ENCODE data around the gene SDK2.
"Not testable (repeated sequence)": the region's sequence is repeated elsewhere in the genome, so short reads cannot be mapped to it uniquely, and the experiment has no call there.

The SDK2 gene

DNA sequence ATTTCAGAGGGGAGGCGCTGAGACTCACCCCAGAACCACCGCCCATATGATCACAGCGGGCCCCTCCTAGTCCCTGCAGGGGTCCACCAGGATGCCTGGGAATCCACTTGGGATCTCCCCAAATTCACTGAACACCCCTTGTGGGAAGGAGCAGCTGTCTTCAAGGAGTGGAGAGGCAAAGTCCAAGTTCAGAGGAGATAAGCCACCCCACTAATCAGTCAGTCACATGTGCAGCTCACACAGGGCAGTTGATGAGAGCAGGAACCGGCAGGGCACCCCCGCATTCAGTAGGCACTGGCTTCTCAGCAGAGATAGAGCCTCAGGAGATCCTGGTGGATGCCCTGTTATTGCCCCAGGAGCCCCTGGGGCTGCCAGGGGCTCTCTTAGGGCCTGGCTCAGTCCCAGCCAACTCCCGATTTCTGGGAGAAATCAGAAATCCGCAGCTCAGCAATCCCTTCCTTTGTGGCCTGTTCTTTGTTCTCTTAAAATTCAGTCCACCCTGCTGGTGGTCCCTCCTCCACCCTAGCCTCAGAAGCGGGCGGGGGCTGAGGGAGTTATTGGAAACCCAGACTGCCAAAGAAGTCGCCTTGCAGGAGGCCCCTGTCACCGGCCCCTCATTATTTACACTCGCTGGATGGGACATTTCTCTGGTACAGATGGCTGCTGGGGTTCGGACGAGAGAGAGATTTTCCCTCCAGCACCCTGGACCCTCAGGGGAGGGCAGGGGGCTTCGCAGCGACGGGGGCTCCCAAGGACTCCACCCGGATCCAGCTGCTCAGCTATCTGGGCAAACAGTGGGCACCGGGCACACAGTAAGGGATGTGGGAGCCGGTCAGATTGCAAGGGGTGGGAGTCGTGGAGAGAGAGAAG, 334.3 kb downstream of the SDK2 start:
- DNase-seq = no peak

- not testable (repeated sequence) for DNase-seq
Observed at GRCh38 chr17:73308959-73309358, 335.3 kb downstream of the SDK2 start.

DNA sequence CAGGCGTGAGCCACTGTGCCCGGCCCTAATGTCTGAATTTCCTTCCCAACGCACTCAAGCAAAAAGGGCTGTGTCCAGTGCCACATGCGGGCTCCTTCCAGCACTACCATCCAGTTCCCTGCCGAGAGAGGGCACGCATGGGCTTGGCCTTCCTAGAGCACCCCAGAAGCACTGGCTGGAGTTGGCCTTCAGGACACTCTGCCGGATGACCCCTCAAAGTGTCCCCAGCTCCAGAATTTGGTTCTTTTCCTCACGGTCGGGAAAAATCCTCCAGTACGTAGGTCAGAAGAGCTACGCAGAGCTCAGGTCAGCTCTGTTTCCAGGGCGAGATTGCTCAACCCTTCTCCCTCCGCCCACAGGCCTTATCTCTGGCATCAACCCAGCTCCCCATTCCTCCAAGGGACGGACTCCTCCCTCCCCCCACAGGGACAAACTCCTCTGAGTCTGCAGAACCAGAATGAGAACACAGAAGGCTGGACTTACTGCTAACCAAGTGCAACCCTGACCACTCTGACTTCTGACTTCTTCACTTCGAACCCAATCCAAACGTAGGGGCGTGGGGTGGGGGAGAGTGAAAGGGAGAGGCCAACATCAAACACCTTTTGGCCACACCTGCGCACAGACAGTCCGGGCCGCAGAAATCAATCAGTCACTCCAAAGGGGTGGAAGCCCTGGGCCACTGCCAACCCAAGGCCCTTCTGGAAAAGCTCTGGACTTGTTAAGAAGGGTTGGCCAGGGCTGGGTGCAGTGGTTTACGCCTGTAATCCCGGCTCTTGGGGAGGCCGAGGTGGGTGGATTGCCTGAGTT, 336.0 kb downstream of the SDK2 start:
- DNase-seq = no peak

DNA sequence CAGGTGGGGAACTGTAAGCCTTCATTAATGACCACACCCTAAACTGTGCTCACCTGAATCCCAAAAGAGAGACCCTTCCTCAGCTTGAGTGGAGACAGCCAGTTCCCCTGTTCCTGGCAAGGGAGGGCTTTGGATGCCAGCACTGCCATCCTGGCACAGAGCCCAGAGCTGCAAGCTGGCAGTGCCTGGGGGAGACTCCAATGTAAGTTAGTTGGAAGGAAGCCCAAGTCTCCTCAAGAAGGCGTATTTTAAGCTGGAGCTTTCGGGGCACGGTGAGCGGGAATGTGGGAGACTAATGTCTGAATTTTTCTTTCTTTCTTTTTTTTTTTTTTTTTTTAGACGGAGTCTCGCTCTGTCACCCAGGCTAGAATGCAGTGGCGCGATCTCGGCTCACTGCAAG, 337.1 kb downstream of the SDK2 start:
- no peak for DNase-seq

- no peak for DNase-seq
Observed at GRCh38 chr17:73305845-73306836, 338.1 kb downstream of the SDK2 start.

DNA sequence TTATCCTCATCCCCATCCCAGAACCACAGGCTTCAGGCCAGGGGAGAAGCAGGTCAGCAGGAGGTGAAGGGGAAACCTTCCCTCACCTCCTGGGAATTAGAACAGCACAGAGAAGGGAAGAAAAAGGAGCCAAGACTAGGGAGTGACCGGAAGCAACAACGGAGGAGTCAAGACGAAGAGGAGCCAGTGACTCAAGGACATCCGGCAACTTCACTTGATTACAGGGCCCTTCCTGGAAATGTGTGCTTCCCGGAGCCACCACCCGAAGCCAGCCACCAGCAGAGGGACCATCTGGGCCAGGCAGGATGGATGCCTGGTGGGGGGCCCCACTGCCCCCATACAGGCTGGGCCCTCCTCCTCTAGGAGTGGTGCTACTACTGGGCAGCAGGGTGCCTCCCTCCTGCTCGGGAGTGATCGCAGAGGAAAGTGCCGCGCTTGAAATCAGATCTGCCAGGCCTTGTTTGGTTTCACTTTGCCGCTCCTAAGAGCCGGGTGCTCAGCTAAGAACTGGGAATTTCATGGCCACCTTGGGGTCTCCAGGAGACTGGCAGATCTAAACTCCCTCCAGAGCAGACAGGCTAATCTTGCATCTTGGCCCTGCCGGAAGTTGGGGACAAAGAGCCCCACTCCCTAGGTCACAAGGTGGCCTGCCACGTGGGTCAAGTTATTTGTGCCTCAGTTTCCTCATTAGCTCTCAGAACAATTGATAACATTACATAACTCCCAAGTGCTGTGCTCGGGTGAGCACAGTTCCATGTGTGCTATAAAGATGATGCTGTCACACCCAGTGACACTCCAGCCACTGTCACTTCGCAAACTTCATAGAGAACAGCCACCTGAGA, 339.1 kb downstream of the SDK2 start:
- no peak for DNase-seq

DNA sequence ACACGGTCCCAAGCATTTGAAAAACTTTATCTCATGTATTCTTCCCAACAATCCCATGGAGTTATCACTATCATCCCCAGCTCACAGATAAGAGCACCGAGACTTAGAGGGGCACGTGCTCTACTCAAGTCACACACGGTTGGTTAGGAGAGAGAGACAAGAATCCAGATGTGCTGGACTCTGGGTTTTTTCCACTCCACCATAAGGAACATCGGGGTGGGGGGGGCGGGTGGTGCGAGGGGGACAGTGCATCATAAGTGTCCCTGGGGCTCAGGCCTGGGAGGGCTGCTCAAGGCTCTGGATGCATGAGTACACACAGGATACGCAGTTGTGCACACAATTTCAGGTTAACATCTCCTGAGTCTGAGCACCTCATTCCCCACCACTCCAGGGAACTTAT, 339.8 kb downstream of the SDK2 start:
- no peak for DNase-seq

GRCh38 chr17:73302189-73302588, 342.1 kb downstream of the SDK2 start:
- DNase-seq = no peak

- DNase-seq = no peak
Observed at GRCh38 chr17:73301369-73301768, 342.9 kb downstream of the SDK2 start.

- no peak for DNase-seq
Observed at GRCh38 chr17:73300392-73300791, 343.9 kb downstream of the SDK2 start.

- no peak for DNase-seq
Observed at GRCh38 chr17:73297934-73298861, 346.0 kb downstream of the SDK2 start.

DNA sequence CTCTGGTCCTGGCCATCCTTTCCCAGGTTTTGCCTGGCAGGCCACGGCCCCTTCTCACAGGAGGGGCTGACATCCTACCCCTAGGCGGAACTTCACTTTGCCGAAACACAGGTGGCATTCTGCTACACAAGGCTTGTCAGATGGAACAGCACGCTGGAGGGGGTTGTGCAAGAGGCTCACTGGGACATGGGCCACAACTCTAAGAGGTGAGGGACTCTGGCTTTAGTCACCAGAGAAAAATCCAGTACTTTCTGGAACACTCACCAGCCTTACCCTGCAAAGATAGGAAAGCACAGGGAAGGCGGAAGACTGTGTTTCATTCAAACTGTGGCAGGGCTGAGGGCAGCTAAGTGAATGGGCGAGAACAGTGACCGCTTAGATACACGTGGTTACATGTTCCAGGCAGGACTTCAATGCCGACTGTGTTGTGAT, 350.7 kb downstream of the SDK2 start:
- no peak for DNase-seq

- DNase-seq = no peak
Observed at GRCh38 chr17:73293031-73293430, 351.2 kb downstream of the SDK2 start.

DNA sequence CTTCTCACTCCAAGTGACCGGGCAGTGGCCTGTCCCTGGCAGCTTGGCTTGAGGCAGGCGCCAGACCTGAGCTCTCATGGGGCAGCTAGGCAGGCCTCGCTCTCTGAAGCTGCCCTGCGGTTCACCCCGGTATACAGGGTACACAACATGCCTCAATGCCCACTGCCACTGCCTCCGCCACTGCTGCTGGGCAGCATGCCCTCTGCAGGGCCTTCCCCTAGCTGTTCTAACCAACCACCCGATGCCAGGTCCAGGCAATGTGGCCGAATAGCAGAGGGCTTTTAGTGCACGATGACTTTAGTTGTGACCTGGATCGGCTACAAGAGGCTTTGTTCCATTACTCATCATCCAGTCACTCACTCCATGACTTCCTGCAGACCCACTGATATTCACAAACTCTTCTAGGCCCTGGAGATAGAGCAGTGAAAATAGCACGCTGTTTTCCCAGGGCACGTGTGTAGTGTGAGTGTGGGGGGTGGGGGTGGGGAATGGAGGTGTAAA, 352.2 kb downstream of the SDK2 start:
- no peak for DNase-seq

GRCh38 chr17:73291260-73291801, 352.9 kb downstream of the SDK2 start:
- no peak for DNase-seq

DNA sequence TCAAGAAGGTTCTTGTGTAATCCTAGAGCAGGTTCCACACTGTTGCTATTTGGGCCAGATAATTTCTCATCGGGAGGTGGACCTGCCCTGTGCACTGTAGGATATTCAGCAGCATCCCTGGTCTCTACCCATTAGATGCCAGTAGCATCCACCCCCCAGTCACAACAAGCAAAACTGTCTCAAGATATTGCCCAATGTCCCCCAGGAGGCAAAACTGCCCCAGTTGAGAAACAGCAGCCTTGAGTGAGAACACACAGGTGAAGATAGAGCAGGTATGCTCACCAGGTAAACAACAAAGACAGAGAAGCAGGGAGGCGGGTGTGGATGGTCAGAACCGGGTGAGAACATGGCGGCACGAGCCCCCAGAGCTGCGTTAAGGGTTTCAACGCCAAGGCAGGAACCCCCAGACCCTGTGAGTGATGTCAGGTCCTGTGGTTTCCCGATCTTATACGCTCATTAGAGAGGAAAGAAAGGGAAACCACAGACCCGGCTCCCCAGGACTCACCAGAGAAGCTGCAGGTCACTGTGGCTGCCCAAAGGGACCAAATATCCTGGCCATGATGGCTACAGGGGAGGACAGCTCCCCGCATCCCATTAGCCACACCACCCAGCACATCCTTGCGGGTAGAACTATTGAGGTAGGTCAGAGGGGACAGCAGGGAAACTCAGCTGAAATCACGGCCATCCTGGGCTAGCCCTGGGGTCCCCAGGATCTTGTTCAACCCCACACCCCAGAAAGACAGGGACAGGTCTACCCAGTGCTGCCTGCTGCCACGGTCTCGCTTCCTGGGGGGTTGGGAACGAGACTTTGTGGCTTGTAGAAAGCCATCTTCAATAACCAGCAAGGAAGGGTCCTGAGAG, 353.6 kb downstream of the SDK2 start:
- DNase-seq = no peak

GRCh38 chr17:73289549-73290254, 354.5 kb downstream of the SDK2 start:
- DNase-seq = no peak

DNA sequence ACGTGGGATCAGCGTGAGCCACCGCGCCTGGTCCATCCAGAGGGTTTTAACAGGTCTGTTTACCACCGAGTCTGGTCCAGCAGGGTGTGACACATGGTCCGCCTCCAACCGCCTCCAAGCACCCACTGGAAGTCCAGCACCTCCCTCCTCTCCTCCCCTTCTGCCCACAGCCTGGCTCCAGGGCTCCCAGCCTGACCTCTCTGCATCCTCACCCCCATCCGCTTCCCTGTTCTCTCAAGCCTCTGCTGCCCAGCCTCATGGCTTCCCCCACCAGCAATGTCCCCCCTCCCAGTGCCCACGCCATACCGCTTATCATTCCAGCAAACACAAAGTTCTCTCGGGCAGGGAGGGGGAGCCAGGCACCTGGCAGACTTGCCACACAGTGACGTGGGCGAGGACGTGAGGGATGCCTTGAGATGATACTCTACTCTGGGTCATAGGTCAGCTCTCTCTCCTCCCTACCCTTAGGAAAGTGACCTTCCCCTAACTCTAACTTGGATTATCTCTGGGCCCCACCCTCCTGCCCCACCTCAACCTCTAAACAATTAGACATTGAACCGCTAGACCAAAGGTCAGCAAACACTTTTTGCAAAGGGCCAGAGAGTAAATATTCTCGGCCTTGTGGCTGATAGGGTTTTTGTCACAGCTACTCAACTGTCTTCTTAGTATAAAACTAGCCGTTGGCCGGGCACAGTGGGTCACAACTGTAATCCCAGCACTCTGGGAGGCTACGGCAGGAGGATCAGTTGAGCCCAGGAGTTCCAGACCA, 355.5 kb downstream of the SDK2 start:
- DNase-seq = no peak
